ENCODE data around the gene SEPTIN5.
"Not testable (repeated sequence)": the region's sequence is repeated elsewhere in the genome, so short reads cannot be mapped to it uniquely, and the experiment has no call there.

Gene SEPTIN5

GRCh38 chr22:19720999-19721329, 6.7 kb downstream of the SEPTIN5 start:
- DNase-seq: no peak

DNA sequence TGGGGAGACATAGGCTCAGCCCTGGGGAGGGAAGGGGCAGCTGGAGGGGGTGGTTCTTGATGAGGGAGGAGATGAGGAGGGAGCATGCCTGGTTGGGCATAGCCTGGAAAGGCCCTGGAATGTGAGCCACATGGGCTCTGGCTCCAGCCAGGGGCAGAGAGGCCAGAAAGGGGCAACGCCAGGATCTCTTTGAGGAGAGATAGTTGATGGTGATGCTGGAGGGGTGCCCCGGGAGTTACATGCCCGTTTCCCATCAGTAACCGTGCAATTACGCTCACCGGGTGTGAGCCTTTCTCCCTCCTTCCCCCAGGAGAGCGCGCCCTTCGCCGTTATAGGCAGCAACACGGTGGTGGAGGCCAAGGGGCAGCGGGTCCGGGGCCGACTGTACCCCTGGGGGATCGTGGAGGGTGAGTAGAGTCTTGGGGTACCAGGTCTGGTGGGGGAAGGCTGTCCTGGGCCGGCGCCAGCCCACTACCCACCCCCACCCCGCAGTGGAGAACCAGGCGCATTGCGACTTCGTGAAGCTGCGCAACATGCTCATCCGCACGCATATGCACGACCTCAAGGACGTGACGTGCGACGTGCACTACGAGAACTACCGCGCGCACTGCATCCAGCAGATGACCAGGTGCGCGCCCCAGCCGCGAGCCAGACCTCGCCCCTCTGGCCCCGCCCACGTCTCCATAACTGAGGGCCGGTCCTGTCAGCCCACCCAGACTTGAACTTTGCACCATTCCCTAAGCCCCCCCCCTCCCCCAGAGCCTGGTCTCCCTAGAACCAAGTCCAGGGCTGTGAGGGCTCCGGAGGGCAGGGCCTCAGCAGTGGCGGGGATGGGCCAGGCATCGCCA, 7.3 kb downstream of the SEPTIN5 start:
- DNase-seq: no peak

DNA sequence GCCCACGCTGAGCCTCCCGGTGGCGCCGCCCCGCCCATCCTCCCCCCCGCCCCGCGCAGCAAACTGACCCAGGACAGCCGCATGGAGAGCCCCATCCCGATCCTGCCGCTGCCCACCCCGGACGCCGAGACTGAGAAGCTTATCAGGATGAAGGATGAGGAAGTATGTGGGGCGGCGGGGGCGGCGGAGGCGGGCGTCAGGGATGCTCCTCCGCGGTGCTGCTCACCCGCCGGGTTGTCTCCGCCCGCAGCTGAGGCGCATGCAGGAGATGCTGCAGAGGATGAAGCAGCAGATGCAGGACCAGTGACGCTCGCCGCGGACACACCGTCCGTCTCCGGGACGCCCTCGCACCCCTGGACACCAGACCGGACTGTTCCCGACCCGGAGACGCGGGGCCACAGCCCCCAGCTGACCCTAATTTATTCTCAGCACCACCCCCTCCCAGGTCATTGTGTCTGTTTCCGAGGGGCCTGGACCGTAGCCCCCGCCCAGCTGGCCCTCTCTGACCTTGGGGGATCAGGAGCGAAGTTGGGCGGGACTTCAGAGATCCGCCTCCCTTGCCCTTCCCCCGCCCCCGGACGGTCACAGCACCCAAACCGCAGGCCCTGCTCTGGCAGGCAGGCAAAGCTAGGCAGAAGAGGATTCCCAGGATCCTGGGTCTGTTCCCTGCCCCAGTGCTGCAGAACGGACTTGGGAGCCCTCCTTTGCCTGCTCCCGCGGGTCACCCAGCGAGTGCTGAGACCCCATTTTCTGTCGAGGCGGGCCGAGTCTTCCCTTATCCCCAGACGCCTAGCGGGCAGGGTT, 8.1 kb downstream of the SEPTIN5 start:
- no peak for DNase-seq

DNA sequence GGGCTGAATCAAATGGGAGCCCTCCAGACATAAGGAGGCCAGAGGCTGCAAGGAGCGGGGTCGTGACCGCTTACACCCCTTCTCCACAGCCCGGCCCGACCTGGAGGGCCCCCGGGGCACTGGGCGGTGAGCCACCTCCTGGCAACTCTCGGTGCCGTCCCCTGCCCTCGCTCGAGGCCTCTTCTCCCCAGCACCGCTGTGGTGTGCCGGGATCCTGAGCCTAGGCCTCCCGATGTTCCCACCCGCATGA, 8.6 kb downstream of the SEPTIN5 start:
- DNase-seq: no peak

- DNase-seq: no peak
These were observed 9.1 kb downstream of the SEPTIN5 start, which contains the start of gene GP1BB for GRCh38 chr22:19723232-19723982. GP1BB (plus strand) TSS chr22:19723539; CDS start chr22:19723570, 31 bp downstream.

DNA sequence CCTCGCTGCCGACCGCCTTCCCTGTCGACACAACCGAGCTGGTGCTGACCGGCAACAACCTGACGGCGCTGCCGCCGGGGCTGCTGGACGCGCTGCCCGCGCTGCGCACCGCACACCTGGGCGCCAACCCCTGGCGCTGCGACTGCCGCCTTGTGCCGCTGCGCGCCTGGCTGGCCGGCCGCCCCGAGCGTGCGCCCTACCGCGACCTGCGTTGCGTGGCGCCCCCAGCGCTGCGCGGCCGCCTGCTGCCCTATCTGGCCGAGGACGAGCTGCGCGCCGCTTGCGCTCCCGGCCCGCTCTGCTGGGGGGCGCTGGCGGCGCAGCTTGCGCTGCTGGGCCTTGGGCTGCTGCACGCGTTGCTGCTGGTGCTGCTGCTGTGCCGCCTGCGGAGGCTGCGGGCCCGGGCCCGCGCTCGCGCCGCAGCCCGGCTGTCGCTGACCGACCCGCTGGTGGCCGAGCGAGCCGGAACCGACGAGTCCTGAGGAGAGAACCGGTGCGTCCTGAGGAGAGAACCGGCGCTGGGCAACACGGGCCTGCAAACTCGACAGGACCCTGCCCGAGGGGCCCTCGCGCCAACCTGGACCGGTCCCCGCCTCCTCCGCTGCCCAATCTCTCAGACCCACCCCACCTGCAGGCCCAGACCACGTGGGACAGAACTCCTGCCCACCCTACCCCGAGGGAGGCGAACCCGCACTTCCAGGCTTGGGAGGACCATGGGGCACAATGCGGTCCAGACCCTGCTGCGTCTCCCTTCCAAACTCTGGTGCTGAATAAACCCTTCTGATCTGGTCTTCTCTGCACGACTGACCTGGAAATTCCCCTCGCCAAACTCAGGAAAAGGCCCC, 9.9 kb downstream of the SEPTIN5 start:
- DNase-seq: no peak

DNA sequence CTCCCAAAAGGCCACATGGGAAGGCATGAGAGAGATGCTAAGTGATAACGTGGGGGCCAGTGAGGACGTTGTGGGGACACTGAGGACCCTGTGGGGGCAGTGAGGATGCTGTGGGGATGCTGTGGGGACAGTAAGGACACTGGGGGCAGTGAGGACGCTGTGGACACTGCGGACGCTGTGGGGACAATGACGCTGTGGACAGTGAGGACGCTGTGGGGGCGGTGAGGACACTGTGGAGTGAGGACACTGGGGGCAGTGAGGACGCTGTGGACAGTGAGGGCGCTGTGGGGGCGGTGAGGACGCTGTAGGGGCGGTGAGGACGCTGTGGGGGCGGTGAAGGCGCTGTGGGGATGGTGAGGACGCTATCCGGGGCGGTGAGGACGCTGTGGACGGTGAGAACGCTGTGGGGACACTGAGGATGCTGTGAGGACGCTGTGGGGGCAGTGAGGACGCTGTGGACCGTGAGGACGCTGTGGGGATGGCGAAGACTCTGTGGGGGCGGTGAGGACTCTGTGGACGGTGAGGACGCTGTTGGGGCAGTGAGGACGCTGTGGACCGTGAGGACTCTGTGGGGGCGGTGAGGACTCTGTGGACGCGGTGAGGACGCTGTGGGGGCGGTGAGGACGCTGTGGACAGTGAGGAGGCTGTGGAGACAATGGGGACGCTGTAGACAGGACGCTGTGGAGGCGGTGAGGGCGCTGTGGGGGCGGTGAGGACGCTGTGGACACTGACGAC, 10.8 kb downstream of the SEPTIN5 start:
- DNase-seq: no peak

- DNase-seq: not testable (repeated sequence)
These were observed 11.9 kb downstream of the SEPTIN5 start for GRCh38 chr22:19726064-19726788.

- no peak for DNase-seq
These were observed 13.2 kb downstream of the SEPTIN5 start for GRCh38 chr22:19727310-19728150.

GRCh38 chr22:19728271-19728670, 14.0 kb downstream of the SEPTIN5 start:
- DNase-seq: no peak

DNA sequence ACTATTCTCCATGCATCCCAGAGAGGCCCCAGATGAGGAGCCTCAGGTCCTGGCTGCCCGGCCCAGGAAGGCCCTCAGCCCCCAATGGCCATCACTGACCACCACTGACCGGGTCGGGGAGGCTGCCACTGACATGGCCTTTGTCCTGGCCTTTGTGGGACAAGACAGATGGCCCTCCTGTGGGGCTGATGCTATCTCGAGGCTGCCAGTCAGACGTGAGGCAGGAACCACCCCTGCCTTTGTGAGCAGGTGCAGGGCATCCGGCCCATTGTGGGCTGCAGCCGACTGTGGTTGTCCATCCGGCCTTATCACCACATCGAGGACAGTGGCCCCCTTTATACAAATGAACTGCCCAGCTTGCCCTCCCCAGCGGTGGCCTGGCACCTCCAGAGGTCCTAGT, 14.5 kb downstream of the SEPTIN5 start:
- DNase-seq: no peak

- DNase-seq: no peak
These were observed 15.2 kb downstream of the SEPTIN5 start for GRCh38 chr22:19729507-19729906.

DNA sequence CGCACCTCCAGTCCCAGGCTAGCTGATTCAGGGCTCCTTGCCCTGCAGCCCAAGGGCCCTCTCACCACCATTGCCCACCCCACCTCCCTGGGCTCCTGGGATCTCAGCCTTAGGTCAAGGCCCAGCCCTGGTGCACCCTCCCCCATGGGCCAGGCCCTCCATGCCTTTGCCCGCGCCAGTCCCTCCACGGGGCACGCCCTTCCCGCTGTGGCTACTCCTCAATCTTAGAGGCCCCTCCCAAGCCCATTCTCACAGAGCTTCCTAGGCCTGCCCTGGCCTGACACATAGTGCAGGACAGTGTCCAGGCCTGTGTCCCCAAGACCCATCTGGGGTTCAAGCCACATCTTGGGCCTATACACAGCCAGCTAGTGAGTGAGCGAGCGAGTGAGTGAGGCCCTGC, 15.9 kb downstream of the SEPTIN5 start:
- no peak for DNase-seq

- peak; percentile 83 for DNase-seq
These were observed 16.5 kb downstream of the SEPTIN5 start for GRCh38 chr22:19730655-19731360.

GRCh38 chr22:19731361-19732135, 17.2 kb downstream of the SEPTIN5 start:
- no peak for DNase-seq

DNA sequence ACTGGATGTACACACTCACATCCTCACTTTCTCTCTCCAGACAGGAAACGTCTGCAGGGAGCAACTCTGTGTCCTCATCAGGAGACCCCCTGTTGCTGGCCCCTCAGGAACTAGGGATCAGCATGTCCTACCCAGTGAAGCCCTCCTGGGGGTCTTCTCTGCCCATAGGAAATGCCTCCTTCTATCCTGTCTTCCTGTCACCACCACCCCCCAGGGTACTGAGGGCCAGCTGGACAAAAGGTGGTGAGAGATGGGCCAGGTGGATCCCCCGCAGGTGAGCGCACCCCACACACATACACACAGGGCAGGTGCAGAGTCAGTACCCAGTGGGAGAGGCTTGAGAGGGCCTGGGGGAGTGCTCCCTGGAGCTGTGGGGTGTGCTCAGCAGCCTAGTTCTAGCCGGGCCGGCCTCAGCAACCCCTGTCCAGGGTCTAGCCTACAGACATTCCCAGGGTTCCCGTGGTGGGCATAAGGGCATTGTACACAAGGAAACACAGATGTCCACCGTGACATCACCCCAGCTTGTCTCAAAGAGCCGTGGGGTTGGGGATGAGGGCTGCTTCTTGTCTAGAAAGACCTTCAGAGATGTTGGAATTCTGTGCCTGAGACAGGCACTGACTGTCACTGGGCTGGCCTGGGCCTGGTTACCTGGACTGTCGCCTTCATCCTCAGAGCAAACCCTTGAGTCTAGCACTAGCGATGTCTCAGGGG, 18.3 kb downstream of the SEPTIN5 start:
- no peak for DNase-seq

DNA sequence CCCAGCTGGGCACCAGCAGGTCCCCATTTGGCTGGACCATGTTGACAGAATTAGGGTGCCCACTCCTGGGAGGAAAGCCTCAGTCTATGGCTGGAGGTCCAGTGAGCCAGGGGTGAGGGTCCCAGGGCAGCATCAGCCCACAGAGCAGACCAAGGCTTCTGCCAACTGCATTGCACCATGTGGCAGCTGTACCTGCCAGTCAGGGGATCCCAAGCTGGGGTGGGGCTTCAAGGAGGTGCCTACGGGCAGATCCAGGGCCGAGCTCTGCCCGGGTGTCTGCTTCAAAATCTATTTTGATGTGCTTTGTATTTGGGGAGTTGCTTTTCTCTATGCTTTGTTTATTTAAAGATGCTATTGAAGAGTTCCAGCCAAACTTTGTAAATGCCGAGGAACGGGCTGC, 19.5 kb downstream of the SEPTIN5 start:
- no peak for DNase-seq

DNA sequence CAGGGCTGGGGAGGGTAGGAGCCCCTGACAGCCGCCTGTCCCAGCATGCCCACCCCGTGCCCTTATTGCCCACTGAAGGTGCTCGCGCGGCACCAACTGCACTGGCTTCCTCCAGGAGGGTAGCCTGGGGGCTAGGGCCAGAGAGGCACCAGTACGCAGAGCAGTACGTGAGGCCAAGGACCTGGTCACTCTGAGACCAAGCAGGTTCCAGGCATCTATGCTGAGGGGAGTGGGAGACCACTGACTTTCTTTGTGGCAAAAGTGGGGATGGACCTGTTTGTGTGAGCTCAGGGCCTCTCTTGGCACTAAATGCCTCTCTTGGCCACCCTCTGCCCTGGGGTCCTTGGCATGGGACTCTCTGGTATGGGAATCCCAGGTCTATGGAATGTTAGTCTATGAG, 19.9 kb downstream of the SEPTIN5 start:
- DNase-seq: no peak
